H4 (cell line): Measurements from ENCODE around the gene LGALS7B. TPM values are rescaled to one million over a fixed set of nuclear protein-coding genes. Genes with fewer than 3 reads are reported as not detected.
A peak's percentile ranks its signal among the peaks of the same experiment; 100 is the strongest.
"Not testable (repeated sequence)": the region's sequence is repeated elsewhere in the genome, so short reads cannot be mapped to it uniquely, and the experiment has no call there.

Experiments used
- DNase-seq: peaks from one replicate; pipeline ENCODE4 v3.0.0-alpha.2; 2015; ENCODE audit warnings: low spot score
- total RNA-seq: library from RNA; depleted of rRNA; stranded (reverse); fragments of >200 nt; shearing (Covaris generic); gene quantifications from 2 replicates; pipeline ENCODE4 v1.2.3, GENCODE V29; 2014; rRNA removed

LGALS7B gene
- total RNA-seq, result not detected in 2 replicates

DNA sequence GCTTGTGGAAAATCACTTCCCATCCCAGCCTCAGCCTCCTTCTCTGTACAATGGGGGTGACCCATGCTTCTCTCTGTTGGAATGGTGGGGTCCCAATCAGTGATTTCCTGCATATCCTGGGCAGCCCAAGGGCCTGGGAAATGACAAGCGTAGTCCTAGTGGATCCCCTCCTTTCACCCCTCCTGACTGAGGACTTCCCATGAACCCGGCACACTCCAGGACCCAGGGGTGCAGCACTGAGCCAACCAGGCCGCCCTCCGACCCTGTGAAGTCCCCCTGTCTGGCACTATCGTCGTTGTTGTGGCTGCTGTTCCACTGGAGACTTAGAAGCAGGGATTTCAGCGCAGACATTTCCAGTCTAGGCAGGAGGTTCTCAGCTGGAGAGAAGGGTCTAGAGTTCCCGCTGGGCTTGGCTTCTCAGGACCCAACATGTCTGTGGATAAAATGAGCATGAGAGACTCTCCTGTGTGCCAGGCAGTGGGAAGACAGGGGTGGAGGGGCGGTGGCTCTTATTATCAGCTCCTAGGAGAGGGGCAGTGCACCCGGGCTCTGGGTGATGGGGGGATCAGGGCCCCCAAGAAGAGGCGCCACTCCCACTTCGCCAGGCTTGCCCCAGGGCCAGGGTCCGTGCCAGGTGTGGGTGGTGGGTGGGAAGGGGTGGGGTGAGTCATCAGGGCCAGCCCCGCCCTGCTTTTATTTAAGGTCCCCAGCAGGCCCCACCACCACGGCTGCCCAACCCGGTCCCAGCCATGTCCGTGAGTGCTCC, at the start of gene LGALS7B:
LGALS7B (plus strand) TSS at position 723 of the 766 bp plus-strand sequence; CDS start at position 750, 27 bp downstream.
- DNase-seq, result no peak

DNA sequence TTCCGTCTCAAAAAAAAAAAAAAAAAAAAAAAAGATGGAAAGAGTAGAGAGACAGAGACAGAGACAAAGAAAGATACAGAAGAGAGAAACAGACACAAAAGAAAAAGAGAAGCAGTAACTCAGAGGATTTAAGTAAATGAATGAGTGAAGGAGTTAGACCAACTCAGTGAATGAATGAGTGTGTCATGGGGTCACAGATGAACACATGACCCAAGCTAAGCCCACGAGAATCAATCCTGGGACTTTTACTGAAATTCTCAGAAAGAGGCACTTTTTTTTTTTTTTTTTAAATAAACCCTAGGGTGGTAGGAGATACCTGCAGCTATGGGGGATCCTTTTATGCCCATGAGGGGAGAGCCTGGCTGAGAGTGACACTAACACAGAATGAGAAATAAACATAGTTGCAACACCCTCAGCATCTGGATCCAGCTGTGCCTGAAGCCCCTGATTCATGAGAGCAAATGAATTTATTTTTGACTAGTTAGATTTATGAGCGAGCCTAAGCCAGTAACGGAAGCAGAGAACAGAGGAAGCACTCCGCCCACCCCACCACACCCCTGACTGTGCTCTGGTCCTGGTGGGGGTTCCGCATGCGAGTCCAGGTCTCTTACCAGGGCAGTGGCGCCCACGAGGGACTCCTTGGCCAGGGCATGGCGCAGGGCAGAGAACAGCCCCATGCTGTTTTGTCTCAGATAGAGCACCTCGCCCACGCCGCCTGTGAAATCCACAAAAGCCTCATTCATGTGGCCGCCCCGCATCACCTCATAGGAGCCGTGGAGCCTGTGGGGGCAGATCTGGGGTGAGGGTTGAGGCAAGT, 49.4 kb upstream of the LGALS7B start:
- peak; percentile 19 for DNase-seq

DNA sequence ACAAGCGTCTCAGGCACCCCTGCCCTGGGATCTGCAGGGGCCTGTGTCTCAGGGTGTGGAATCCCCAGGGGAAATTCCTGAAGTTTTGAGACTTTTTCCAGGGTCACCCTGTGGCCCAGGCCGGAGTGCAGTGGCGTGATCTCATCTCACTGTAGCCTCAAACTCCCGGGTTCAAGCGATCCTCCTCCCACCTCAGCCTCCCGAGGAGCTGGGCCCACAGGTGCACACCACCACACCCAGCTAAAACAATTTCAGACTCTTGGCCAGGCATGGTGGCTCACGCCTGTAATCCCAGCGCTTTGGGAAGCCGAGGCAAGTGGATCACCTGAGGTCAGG, 48.8 kb upstream of the LGALS7B start:
- DNase-seq, result no peak

DNA sequence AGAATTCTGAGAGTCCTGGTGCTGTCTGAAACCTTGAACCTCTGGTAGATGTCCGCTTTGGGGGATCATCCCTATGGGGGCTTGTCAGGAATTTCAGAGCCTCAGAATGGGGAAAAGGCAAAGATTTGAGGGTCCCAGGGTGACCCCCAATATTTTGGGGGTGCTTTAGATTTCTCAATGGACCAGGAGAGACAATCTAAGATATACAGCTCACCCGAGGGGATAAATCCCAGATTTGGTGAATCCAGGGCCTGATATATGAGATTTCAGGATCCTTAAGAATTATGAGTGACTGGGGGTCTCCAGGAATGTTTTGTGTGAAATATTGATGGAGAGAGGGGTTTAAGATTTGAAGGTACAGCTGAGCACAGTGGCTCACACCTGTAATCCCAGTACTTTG, 48.1 kb upstream of the LGALS7B start:
- DNase-seq, result no peak

DNA sequence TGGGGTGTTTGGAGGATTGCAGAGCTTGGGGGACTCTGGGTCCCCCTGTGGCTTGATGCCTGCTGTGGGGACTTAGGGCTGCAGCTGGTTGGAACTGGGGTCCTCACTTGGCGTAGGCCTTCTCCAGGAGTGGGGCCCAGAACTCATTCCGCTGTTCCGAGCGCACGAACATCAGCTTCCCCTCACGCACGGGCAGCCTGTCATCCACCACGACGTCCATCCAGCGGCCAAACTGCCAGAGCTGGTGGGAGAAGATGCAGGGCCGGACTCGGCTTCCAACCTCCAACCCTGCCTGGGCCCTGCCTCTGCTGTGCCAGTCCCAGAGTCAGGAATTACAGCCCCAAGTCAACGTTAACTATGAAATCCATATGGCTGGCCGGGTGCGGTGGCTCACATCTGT, 47.3 kb upstream of the LGALS7B start:
- no peak for DNase-seq

DNA sequence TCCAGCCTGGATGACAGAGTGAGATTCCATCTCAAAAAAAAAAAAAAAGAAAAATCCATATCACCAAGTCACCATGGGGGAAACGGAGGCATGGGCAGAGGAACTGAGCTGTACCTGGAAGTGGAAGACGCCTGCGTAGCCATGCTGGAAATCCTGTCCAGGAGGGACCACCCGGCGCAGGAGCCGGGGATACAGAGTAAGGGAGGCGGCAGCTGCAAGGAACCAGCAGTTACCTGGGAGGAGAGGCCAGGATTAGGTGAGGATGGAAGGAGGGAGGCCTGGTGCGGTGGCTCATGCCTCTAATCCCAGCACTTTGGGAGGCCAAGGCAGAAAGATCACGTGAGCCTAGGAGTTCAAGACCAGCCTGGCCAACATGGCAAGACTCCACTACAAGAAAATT, 46.7 kb upstream of the LGALS7B start:
- DNase-seq, result no peak

DNA sequence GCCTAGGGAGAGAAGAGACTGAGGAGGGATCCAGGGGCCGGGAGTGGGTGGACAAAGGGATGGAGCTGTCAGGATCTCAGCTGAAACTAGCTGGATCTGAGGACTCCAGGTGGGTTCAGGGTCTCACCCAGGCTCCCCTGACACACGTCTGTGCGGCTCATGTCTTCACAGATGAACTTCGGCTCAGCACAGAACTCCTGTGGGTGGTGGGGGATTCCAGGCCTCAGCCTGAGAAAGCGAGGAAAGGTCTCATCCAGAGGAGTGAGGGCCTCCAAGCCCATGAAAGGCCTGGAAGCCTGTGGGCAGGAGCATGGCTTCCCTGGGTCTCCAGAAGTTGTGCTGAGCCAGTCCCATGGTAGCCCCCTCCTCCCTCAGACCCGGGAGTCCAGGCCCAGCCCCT, 46.1 kb upstream of the LGALS7B start:
- no peak for DNase-seq

DNA sequence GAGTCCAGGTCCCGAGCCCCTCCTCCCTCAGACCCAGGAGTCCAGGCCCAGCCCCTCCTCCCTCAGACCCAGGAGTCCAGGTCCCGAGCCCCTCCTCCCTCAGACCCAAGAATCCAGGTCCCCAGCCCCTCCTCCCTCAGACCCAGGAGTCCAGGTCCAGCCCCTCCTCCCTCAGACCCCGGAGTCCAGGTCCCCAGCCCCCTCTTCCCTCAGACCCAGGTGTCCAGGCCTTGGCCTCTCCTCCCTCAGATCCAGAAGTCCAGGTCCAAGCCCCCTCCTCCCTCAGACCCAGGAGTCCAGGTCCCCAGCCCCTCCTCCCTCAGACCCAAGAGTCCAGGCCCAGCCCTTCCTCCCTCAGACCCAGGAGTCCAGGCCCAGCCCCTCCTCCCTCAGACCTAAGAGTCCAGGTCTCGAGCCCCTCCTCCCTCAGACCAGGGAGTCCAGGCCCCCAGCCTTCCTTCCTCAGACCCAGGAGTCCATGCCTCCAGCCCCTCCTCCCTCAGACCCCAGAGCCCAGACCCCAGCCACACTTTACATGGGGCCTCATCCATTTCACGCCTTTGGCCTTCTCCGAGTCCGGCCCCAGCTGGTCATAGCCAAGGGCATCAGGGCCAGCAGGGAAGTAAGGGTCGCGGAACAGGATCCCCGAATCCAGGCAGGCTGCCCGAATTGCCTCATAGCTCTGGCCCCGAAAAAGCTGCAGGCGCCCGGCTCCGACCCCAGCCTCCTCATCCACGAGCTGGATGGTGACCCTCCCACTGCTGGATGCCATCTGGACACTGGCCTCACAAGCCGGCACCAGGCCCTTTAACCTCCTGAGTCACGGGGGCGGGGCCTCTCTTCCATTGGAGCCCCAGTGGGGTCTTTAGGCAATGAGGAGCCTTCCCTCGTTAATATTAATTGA, 45.4 kb upstream of the LGALS7B start:
- no peak for DNase-seq

DNA sequence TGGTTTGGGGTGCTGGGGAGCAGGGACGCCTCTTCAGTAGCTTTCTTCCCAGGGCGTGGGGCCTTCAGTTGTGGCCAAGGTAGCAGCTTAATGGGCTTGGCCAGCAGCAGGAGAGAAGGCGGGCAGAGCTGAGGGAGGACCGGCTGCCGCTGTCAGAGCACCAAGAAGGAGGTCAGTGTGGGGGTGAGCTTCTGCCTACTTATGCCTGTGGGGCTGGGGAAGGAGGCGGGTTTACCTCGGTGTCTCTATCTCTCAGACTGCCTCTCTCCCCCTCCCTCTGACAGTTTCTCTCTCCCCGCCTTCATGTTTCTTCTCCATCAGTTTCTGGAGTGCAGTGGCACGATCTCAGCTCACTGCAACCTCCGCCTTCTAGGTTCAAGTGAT, 44.7 kb upstream of the LGALS7B start, which contains the start of gene CAPN12:
CAPN12 (minus strand) TSS at position 177 of the 384 bp plus-strand sequence. CDS start 309 bp downstream, outside the sequence.
- peak; percentile 17 for DNase-seq

DNA sequence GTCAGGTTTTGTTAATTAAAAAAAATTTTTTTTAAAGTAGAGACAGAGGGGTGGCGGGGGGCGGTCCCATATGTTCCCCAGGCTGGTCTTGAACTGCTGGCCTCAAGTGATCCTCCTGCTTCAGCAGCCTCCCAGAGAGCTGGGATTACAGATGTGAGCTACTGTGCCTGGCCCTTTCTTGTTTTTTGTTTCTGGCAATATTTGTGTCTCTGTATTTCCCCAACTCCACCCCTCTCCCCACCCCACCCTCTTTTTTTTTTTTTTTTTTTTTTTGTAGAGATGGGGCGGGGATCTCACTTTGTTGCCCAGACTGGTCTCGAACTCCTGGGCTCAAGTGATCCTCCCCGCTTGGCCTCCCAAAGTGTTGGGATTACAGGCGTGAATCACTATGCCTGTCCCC, 44.1 kb upstream of the LGALS7B start:
- DNase-seq, result no peak

DNA sequence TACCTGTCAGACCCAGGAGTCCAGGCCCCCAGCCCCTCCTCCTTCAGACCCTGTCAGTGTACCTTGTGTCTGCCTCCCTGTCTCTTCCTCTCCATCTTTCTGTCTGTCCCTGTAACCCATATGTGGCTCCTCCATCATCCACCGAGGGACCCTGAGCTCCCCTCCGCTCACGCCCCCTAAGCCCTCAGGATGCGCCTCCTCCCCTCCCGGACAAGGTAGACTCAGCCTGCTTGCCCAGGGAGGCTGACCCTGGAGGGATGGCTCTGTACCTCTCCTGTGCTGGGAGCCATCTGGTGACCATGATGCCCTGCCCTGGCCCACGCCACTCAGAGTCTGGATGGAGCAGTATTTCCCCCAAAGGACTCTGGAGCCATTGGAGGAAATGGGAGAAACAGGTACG, 43.7 kb upstream of the LGALS7B start:
- DNase-seq, result peak; percentile 21

DNA sequence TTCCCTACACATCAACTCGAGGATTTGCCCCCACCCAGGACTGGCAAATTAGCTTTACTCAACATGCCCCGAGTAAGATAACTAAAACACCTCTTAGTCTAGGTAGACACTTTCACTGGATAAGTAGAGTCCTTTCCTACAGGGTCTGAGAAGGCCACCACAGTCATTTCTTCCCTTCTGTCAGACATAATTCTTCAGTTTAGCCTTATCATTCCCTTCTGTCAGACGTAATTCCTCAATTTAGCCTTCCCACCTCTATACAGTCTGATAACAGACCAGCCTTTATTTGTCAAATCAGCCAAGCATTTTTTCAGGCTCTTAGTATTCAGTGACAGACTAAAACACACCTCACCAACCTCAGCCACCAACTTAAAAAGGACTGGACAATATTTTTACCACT, 35.2 kb upstream of the LGALS7B start:
- not testable (repeated sequence) for DNase-seq

DNA sequence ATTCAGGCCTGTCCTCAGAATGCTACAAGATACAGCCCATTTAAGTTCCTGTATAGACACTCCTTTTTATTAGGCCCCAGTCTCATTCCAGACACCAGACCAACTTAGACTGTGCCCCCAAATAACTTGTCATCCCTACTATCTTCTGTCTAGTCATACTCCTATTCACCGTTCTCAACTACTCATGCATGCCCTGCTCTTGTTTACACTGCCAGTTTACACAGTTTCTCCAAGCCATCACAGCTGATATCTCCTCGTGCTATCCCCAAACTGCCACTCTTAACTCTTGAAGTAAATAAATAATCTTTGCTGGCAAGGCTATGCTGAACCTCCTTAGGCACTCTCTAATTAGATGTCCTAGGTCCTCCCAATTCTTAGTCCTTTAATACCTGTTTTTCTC, 34.8 kb upstream of the LGALS7B start:
- DNase-seq, result not testable (repeated sequence)

DNA sequence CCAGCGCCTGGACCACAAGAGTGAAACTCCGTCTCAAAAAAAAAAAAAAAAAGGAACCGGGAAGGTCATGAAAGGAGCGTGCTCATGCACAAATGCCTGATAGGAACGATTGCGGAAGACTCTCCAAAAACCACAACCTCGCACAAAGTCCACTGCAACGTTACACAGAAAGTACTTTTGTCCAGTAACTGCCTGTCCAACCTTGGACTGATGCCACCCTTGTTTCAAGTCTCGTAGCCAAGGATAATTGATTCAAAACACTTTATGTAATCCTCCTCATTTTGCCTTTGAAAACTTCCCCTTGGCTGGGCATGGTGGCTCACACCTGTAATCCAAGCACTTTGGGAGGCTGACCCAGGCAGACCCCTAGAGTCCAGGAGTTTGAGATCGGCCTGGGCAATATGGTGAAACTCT, 29.4 kb upstream of the LGALS7B start:
- no peak for DNase-seq

DNA sequence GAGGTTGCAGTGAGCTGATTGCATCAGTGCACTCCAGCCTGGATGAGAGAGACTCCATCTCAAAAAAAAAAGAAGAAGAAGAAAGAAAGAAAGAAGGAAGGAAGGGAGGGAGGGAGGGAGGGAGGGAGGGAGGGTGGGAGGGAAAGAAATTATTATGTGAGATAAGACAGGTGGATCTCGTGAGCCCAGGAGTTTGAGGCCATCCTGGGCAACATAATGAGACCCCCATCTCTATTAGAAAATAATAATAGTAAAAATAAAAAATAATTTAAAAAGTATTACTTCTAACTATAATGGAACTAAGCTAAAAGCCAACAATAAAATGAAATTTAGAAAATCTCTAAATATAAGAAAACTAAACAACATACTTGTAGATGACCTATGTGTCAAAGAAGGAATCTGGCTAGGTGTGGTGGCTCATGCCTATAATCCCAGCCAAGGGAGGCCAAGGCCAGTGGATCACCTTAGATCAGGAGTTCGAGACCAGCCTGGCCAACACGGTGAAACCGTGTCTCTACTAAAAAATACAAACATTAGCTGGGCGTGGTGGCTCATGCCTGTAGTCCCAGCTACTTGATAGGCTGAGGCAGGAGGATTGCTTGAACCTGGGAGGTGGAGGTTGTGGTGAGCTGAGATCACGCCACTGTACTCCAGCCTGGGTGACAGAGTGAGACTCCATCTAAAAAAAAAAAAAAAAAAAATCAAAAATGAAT, 28.0 kb upstream of the LGALS7B start:
- DNase-seq, result not testable (repeated sequence)

DNA sequence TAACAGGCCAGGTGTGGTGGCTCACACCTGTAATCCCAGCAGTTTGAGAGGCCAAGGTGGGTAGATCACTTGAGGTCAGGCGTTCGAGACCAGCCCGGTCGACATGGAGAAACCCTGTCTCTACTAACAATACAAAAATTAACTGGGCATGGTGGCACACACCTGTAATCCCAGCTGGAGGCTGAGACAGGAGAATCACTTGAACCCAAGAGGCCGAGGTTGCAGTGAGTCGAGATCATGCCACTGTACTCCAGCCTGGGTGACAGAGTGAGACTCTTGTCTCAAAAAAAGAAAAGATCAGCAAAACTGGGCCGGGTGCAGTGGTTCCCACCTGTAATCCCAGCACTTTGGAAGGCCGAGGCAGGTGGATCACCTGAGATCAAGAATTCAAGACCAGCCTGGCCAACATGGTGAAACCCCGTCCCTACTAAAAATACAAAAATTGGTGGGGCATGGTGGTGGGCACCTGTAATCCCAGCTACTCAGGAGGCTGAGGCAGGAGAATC, 27.1 kb upstream of the LGALS7B start:
- DNase-seq, result not testable (repeated sequence)

DNA sequence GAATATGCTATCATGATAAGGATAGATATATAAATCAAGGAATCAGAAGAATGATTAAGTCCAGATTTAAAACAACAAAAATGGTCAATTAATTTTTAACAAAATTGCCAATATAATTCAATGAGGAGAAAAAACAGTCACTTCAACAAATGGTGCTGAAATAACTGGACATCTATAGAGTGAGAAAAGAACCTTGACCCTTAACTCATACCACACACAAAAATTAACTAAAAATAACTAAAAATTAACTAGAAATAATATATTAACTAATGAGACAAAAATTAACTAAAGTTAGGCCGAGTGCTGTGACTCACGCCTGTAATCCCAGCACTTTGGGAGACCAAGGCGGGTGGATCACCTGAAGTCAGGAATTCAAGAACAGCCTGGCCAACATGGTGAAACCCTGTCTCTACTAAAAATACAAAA, 25.2 kb upstream of the LGALS7B start:
- DNase-seq, result no peak

DNA sequence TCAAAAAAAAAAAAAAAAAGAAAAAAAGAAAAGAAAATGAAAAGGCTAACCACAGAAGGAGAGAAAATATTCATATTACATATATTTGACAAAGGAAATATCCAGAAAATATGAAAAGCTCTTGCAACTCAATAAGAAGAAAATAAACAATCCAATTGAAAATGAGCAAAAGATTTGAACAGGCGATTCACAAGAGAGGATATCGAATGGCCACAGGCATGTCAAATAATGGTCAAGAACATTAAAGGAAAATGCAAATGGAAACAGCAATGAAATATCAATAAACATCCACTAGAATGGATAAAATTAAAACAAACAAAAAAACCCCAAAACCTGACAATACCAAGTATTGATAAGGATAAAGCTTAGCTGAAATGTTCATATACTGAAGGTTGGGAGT, 23.8 kb upstream of the LGALS7B start:
- no peak for DNase-seq

DNA sequence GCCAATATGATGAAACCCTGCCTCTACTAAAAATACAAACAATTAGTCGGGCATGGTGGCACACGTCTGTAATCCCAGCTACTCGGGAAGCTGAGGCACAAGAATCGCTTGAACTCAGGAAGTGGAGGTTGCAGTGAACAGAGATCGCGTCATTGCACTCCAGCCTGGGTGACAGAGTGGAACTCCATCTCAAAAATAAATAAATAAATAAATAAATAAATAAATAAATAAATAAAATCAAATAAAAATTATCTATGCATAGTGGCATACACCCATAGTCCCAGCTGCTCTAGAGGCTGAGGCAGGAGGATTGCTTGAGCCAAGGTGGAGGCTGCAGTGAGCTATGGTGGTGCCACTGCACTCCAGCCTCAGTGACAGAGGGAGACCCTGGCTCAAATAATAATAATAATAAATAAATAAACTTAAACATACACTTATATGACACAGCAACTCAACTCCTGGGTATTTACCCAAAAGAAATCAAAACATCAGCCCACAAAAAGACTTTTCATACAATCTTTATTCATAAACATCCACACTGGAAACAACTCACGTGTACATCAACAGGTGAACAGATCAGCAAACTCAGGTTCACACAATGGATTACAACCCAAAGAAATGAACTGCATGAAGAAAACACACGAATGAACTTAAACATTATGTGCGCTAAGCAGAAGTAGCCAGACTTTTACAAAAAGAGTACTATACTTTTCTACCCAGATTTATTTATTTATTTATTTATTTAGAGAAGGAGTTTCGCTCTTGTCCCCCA, 22.5 kb upstream of the LGALS7B start:
- DNase-seq, result no peak

DNA sequence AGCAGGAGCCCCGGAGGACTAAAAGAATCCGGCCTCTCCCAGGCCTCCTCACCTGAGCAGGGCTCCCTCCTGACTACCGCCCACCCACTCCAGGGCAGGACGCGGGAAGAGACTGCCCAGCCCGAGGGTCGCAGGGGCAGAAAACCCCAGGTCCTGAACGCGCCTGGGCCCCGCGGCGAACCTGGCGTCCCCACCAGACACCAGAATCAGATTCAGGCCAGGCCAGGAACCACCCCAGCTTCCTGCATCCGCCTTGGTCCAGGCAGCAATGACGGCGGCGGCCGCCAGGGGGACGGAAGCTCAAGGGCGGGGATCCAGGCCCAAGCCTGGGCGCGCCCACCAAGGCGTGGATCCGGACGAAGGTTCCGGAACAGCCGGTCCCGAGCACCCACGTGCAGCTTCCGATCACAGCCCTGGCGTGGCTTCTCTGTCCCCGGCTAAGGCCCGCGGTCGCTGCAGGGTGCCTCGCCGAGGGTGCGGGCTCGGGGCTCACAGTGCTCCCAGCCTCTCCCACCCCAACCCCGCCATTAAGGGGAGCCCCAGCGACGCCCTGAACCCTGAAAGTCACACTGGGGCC, 19.3 kb upstream of the LGALS7B start:
- no peak for DNase-seq
